ENCODE results near the gene EXOC6.

The EXOC6 gene

DNA sequence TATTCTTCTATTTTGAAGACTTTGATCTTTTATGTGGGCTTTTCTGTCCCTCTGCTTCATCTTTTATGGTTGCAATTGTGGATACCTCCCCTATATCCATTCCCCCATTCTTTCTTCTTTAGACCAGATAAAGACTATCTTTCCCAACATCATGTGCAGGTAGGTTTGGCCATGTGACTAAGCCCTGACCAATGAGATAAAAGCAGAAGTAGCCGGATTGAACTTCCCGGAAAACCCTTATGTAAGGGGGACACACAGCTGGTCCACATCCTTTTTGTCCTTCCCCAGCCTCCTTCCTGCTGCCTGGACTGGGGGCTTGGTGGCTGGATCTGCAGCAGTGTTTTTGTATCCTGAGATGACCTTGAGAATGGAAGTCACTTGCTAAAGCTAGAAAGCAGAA is 33.5 kb upstream of the EXOC6 start:
- DNase-seq (ENCODE audit: low read depth in 1 of 2, low spot score in 1 of 2), result peak in 1 of 2 experiments; percentile 25
- TF ChIP-seq GABPA (IDR thresholded peaks at IDR 0.05; ENCODE audit: low read depth) (no peak), SPI1 (IDR thresholded peaks at IDR 0.05; ENCODE audit: borderline replicate concordance, low read depth) (peak; percentile 47; the same call in 1 of the 2 replicates)
- TF ChIP-seq, protein P1, sequence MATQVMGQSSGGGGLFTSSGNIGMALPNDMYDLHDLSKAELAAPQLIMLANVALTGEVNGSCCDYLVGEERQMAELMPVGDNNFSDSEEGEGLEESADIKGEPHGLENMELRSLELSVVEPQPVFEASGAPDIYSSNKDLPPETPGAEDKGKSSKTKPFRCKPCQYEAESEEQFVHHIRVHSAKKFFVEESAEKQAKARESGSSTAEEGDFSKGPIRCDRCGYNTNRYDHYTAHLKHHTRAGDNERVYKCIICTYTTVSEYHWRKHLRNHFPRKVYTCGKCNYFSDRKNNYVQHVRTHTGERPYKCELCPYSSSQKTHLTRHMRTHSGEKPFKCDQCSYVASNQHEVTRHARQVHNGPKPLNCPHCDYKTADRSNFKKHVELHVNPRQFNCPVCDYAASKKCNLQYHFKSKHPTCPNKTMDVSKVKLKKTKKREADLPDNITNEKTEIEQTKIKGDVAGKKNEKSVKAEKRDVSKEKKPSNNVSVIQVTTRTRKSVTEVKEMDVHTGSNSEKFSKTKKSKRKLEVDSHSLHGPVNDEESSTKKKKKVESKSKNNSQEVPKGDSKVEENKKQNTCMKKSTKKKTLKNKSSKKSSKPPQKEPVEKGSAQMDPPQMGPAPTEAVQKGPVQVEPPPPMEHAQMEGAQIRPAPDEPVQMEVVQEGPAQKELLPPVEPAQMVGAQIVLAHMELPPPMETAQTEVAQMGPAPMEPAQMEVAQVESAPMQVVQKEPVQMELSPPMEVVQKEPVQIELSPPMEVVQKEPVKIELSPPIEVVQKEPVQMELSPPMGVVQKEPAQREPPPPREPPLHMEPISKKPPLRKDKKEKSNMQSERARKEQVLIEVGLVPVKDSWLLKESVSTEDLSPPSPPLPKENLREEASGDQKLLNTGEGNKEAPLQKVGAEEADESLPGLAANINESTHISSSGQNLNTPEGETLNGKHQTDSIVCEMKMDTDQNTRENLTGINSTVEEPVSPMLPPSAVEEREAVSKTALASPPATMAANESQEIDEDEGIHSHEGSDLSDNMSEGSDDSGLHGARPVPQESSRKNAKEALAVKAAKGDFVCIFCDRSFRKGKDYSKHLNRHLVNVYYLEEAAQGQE (IDR thresholded peaks at IDR 0.05; ENCODE audit: insufficient replicate concordance, low read depth), result no peak
- H3K27ac ChIP-seq (replicated peaks), result no peak overlapping the region
- no peak overlapping the region for H3K4me3 ChIP-seq (replicated peaks; ENCODE audit: insufficient read depth, low read length)
- no peaks in the 10 kb centered on the region for H3K27me3 ChIP-seq (ENCODE audit: insufficient read depth, poor library complexity, severe bottlenecking)

DNA sequence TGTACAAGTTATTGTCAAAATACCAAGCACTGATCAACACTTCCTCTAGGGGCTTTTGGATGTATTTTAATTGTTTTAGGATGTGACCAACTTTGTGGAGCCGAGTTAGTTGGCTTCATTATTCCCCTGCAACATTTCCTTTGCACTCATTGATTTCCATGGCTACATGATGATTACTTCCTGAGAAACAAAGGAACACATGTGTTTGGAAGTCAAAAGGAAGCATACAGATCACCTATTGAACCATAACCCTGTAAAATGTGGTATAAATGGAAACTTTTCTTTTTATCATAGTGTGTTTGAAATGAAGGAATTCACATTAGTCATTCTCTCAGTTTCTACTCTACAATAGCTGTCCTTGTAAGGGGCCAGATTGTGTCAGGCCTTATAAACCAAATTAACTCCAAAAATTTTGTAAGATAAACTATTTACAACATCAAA is 32.2 kb upstream of the EXOC6 start:
- Histone ChIP-seq H3K27ac (replicated peaks) (no peak overlapping the region), H3K27me3 (ENCODE audit: insufficient read depth, poor library complexity, severe bottlenecking) (no peaks in the 10 kb centered on the region), H3K4me3 (replicated peaks; ENCODE audit: insufficient read depth, low read length) (no peak overlapping the region)
- DNase-seq (ENCODE audit: low read depth in 1 of 2, low spot score in 1 of 2), result no peak
- TF ChIP-seq SPI1 (IDR thresholded peaks at IDR 0.05; ENCODE audit: borderline replicate concordance, low read depth), result no peak
- TF ChIP-seq, protein P2, sequence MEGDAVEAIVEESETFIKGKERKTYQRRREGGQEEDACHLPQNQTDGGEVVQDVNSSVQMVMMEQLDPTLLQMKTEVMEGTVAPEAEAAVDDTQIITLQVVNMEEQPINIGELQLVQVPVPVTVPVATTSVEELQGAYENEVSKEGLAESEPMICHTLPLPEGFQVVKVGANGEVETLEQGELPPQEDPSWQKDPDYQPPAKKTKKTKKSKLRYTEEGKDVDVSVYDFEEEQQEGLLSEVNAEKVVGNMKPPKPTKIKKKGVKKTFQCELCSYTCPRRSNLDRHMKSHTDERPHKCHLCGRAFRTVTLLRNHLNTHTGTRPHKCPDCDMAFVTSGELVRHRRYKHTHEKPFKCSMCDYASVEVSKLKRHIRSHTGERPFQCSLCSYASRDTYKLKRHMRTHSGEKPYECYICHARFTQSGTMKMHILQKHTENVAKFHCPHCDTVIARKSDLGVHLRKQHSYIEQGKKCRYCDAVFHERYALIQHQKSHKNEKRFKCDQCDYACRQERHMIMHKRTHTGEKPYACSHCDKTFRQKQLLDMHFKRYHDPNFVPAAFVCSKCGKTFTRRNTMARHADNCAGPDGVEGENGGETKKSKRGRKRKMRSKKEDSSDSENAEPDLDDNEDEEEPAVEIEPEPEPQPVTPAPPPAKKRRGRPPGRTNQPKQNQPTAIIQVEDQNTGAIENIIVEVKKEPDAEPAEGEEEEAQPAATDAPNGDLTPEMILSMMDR (IDR thresholded peaks at IDR 0.05; ENCODE audit: insufficient read depth, low read length), result no peak
- TF ChIP-seq POLR2AphosphoS5 (IDR thresholded peaks at IDR 0.05; ENCODE audit: low read depth), result no peak
- no peak for TF ChIP-seq GABPA (IDR thresholded peaks at IDR 0.05; ENCODE audit: low read depth)
- TF ChIP-seq, protein P1 (IDR thresholded peaks at IDR 0.05; ENCODE audit: insufficient replicate concordance, low read depth), result no peak

DNA sequence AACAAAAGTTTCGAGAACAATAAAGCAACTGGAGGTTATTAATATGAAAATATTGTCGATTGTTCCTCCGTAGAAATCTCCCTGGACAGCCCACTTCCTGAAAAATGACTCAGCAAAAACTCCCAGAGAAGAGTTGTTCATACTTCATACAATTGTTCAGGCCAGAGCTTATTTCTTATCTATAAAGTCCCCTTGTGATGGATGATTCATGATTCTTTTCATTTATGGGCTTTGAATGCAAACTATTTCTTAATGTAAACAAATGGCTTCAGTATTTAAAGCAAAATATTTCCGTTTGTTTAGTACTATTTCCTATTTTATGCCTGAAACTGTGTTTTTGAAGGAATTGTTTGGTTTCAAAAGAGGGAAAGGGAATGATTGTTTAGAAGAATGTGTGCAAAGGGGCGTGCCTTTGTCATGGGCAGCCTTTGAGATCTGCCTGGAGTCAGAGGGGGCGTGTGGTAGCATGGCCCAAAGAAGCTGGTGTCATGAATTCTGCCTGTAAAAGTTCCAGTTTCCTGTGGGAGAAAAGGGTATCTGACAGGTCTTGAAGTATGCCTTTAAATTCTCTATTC is 26.2 kb upstream of the EXOC6 start:
- Histone ChIP-seq H3K27me3 (ENCODE audit: insufficient read depth, poor library complexity, severe bottlenecking) (no peaks in the 10 kb centered on the region), H3K4me3 (replicated peaks; ENCODE audit: insufficient read depth, low read length) (no peak overlapping the region), H3K27ac (replicated peaks) (peak overlapping the region; percentile 56)
- peak; percentile 15 to 34 for DNase-seq (ENCODE audit: low read depth in 1 of 2, low spot score in 1 of 2)
- TF ChIP-seq, protein P2 (IDR thresholded peaks at IDR 0.05; ENCODE audit: insufficient read depth, low read length), result no peak
- peak; percentile 39; the same call in 1 of the 2 replicates for TF ChIP-seq SPI1 (IDR thresholded peaks at IDR 0.05; ENCODE audit: borderline replicate concordance, low read depth)

DNA sequence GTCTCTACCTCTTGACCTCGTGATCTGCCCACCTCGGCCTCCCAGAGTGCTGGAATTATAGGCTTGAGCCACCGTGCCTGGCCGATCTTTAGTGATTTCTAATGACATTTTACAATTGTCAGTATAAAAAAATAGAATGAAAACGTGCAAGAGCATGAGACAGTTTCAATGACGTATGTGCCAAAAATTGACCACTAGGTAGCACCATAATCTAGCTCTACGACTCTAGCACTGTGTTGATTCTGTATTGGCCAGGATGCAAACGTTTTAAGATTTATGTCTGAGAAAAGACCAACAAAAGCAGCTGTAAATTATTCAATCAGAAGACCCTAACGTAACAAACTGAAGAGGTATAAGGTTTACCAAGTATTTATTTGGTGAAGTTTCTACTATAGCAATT is 25.4 kb upstream of the EXOC6 start:
- TF ChIP-seq SPI1 (IDR thresholded peaks at IDR 0.05; ENCODE audit: borderline replicate concordance, low read depth) (no peak), POLR2AphosphoS5 (IDR thresholded peaks at IDR 0.05; ENCODE audit: low read depth) (no peak), GABPA (IDR thresholded peaks at IDR 0.05; ENCODE audit: low read depth) (no peak)
- TF ChIP-seq, protein P1 (IDR thresholded peaks at IDR 0.05; ENCODE audit: insufficient replicate concordance, low read depth), result no peak
- TF ChIP-seq, protein P2 (IDR thresholded peaks at IDR 0.05; ENCODE audit: insufficient read depth, low read length), result no peak
- no peaks in the 10 kb centered on the region for H3K27me3 ChIP-seq (ENCODE audit: insufficient read depth, poor library complexity, severe bottlenecking)
- H3K27ac ChIP-seq (replicated peaks), result no peak overlapping the region
- no peak overlapping the region for H3K4me3 ChIP-seq (replicated peaks; ENCODE audit: insufficient read depth, low read length)
- peak in 1 of 2 experiments; percentile 21 for DNase-seq (ENCODE audit: low read depth in 1 of 2, low spot score in 1 of 2)

Data from HL-60 (cell line).